ENCODE measurements around the gene CHCHD3.

CHCHD3 gene

DNA sequence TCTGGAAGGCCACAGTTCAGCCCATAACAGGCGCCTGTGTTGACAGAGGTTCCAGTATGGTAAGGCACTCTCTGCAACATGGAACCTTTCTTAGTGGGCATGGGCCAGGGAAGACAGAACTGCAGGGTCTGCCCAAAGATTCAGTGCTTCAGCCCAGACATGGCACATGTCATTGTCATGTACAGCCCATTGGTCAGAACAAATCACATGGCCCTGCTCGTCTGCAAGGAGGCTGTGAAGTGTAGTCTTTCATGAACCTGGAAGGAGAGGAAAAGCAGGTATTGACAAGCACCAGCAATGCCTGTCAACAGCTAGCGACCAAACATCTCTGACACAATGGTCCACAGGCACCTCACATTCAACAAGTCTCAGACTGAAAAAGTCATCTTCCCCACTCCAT lies 30.4 kb upstream of the CHCHD3 start:
- TF ChIP-seq, protein P1, sequence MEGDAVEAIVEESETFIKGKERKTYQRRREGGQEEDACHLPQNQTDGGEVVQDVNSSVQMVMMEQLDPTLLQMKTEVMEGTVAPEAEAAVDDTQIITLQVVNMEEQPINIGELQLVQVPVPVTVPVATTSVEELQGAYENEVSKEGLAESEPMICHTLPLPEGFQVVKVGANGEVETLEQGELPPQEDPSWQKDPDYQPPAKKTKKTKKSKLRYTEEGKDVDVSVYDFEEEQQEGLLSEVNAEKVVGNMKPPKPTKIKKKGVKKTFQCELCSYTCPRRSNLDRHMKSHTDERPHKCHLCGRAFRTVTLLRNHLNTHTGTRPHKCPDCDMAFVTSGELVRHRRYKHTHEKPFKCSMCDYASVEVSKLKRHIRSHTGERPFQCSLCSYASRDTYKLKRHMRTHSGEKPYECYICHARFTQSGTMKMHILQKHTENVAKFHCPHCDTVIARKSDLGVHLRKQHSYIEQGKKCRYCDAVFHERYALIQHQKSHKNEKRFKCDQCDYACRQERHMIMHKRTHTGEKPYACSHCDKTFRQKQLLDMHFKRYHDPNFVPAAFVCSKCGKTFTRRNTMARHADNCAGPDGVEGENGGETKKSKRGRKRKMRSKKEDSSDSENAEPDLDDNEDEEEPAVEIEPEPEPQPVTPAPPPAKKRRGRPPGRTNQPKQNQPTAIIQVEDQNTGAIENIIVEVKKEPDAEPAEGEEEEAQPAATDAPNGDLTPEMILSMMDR (IDR thresholded peaks at IDR 0.05), result no peak
- H3K4me1 Mint-ChIP-seq, result no peaks in the 10 kb centered on the region
- H3K4me3 Mint-ChIP-seq, result no peak overlapping the region
- DNase-seq, result no peak
- H3K36me3 Mint-ChIP-seq (ENCODE audit: low read depth), result no peaks in the 10 kb centered on the region
- H3K9me3 Mint-ChIP-seq, result peaks cover 37% of the 10 kb centered on the region
- peaks cover 10% of the 10 kb centered on the region for H3K27me3 Mint-ChIP-seq (ENCODE audit: low read depth, poor library complexity)
- no peak overlapping the region for H3K27ac Mint-ChIP-seq

DNA sequence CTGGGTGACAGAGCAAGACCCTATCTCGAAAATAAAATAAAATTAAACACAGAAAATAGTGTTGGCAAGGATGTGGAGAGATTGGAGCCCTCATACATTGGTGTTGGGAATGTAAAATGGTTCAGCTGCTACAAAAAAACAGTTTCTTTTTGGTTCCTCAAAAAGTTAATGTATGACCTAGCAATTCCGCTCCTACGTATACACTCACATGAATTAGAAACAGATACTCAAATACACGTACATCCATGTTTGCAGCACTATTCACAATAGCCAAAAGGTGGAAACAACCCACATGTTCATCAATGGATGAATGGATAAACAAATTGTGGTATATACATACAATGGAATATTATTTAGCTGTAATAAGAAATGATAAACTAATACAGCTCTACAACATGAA lies 28.4 kb upstream of the CHCHD3 start:
- DNase-seq, result no peak
- H3K4me3 Mint-ChIP-seq, result no peak overlapping the region
- TF ChIP-seq, protein P1 (IDR thresholded peaks at IDR 0.05), result no peak
- H3K27ac Mint-ChIP-seq, result no peak overlapping the region
- no peaks in the 10 kb centered on the region for H3K4me1 Mint-ChIP-seq
- H3K36me3 Mint-ChIP-seq (ENCODE audit: low read depth), result no peaks in the 10 kb centered on the region
- peaks cover 11% of the 10 kb centered on the region for H3K27me3 Mint-ChIP-seq (ENCODE audit: low read depth, poor library complexity)
- peaks cover 37% of the 10 kb centered on the region for H3K9me3 Mint-ChIP-seq

DNA sequence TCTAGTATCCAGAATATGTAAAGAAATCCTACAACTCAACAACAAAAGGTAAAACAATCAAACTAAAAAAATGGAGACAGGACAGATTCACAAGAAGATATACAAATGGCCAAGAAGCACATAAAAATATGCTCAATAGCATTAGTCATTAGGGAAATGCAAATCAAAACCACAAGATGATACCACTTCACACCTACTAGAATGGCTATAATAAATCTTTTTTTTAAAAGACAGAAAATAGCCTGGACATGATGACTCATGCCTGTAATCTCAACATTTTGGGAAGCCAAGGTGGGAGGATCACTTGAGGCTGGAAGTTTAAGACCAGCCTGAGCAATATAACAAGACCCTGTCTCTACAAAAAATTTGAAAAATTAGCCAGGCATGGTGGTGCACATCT lies 27.9 kb upstream of the CHCHD3 start:
- Mint-ChIP-seq H3K27ac (no peak overlapping the region), H3K27me3 (ENCODE audit: low read depth, poor library complexity) (peaks cover 14% of the 10 kb centered on the region), H3K9me3 (peaks cover 37% of the 10 kb centered on the region), H3K4me1 (no peaks in the 10 kb centered on the region), H3K36me3 (ENCODE audit: low read depth) (no peaks in the 10 kb centered on the region), H3K4me3 (no peak overlapping the region)
- no peak for DNase-seq
- TF ChIP-seq, protein P1 (IDR thresholded peaks at IDR 0.05), result no peak

DNA sequence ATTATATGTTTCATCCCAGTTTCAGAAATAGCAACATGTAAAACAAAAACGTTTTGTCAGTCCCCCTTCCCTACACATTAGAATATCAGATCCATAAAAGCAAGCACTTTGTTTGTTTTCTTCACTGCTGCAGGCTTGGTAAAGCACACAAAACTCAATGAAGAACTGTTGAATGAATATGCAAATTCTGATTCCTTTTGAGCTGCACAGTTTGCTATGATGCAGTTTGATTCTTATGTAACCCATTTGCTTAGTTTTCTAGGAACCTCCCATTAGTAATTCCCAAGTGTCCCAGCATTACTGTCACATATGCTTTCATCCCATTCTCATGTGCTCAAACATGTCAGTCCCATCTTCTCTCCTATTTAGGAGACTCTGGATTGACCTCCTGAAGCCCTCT lies 26.1 kb upstream of the CHCHD3 start:
- no peak overlapping the region for H3K4me3 Mint-ChIP-seq
- H3K4me1 Mint-ChIP-seq, result no peaks in the 10 kb centered on the region
- no peak for DNase-seq
- peaks cover 37% of the 10 kb centered on the region for H3K9me3 Mint-ChIP-seq
- no peak overlapping the region for H3K27ac Mint-ChIP-seq
- no peaks in the 10 kb centered on the region for H3K36me3 Mint-ChIP-seq (ENCODE audit: low read depth)
- peaks cover 14% of the 10 kb centered on the region for H3K27me3 Mint-ChIP-seq (ENCODE audit: low read depth, poor library complexity)
- TF ChIP-seq, protein P1 (IDR thresholded peaks at IDR 0.05), result no peak

DNA sequence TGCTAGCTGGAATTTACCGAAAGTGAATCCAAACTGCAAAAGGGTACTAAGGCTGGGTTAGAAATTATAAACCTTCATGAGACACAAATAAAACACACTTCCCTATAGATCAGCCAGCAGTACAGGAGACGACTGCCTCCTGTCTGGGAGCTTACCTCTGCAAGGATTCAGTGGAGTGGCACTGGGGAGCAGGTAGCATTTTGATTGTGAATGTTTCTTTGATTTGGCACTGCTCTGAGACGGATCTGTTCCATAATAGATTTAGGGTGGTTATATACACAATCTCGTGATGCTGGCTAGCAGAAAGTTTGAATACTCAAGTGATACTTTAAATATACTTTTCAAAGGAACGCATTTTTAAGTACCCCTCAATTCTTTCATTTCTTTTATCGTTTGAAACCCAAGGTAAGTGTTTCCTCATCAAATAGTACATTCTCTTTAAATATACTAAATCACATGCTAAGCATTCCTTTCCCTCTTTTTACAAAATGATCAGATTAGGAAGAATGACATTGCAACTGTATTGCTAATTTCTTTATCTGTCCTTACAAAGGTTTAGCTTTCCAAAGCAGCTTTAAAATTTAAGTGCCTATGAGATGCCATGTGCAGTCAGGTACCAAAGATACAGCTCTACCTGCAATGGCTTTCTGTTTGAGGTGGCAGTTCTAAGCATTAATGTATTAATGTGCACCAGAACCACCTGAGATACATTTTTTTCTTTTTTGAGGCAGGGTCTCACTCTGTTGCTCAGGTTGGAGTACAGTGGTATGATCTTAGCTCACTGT lies 20.6 kb upstream of the CHCHD3 start:
- no peak overlapping the region for H3K4me3 Mint-ChIP-seq
- no peak for DNase-seq

More for the DNA sequence above, 20.6 kb upstream of the CHCHD3 start:
- Mint-ChIP-seq H3K27ac (no peak overlapping the region), H3K9me3 (no peaks in the 10 kb centered on the region), H3K4me1 (peaks cover 5% of the 10 kb centered on the region), H3K36me3 (ENCODE audit: low read depth) (no peaks in the 10 kb centered on the region), H3K27me3 (ENCODE audit: low read depth, poor library complexity) (peaks cover 20% of the 10 kb centered on the region)
- TF ChIP-seq, protein P1 (IDR thresholded peaks at IDR 0.05), result no peak
